ENCODE data around the gene DNAJC11. TPM values are rescaled to one million over a fixed set of nuclear protein-coding genes. Genes with fewer than 3 reads are reported as not detected.

DNAJC11 gene
- total RNA-seq, 3 donors from 2014 or later (not counting 1 experiment from before 2014, with no cell fraction given): 28.7 to 40.1 (median 36.2) TPM

GRCh38 chr1:6591222-6591621, 110.4 kb downstream of the DNAJC11 start:
- Mint-ChIP-seq H3K4me3 (no peak overlapping the region), H3K27me3 (ENCODE audit: low read depth in 2 of 2) (no peaks in the 10 kb centered on the region), H3K9me3 (no peaks in the 10 kb centered on the region), H3K4me1 (peaks cover 25 to 44% of the 10 kb centered on the region in 2 donors), H3K27ac (peak overlapping the region in 1 of 2 donors; percentile 38), H3K36me3 (no peaks in the 10 kb centered on the region)
- Histone ChIP-seq H3K27me3 (ENCODE audit: control insufficient read depth, insufficient read depth, low read length) (no peaks in the 10 kb centered on the region), H3K4me3 (ENCODE audit: low read length) (no peak overlapping the region), H3K9me3 (ENCODE audit: control insufficient read depth, insufficient read depth, low read length) (no peaks in the 10 kb centered on the region), H3K36me3 (ENCODE audit: control insufficient read depth, insufficient read depth, low read length) (peaks cover 58% of the 10 kb centered on the region), H3K27ac (ENCODE audit: low read length) (peak overlapping the region; percentile 3), H3K4me1 (ENCODE audit: control insufficient read depth, insufficient read depth, low read length) (peaks cover 24% of the 10 kb centered on the region)
- DNase-seq: peak in 1 of 2 donors; percentile 22
- TF ChIP-seq CTCF (IDR thresholded peaks at IDR 0.05): no peak
- peak; percentile 30 to 68 (median 63) for ATAC-seq
- intact Hi-C loops (cut with micrococcal nuclease): no loop called here
- WGBS (ENCODE audit: insufficient coverage): 25% methylated on average over 13 of the region's 13 CpGs

- Histone ChIP-seq H3K9me3 (ENCODE audit: control insufficient read depth, insufficient read depth, low read length) (no peaks in the 10 kb centered on the region), H3K36me3 (ENCODE audit: control insufficient read depth, insufficient read depth, low read length) (peaks cover 50% of the 10 kb centered on the region), H3K27ac (ENCODE audit: low read length) (no peak overlapping the region), H3K27me3 (ENCODE audit: control insufficient read depth, insufficient read depth, low read length) (no peaks in the 10 kb centered on the region), H3K4me1 (ENCODE audit: control insufficient read depth, insufficient read depth, low read length) (peaks cover 24% of the 10 kb centered on the region), H3K4me3 (ENCODE audit: low read length) (no peak overlapping the region)
- no peak for TF ChIP-seq CTCF (IDR thresholded peaks at IDR 0.05)
- no peaks in the 10 kb centered on the region for H3K36me3 Mint-ChIP-seq
- H3K4me3 Mint-ChIP-seq: no peak overlapping the region
- intact Hi-C loops (cut with micrococcal nuclease): no loop called here
- peak overlapping the region in 1 of 2 donors; percentile 38 for H3K27ac Mint-ChIP-seq
- no peaks in the 10 kb centered on the region for H3K27me3 Mint-ChIP-seq (ENCODE audit: low read depth in 2 of 2)
- WGBS (ENCODE audit: insufficient coverage): 96% methylated on average over 7 of the region's 7 CpGs
- H3K9me3 Mint-ChIP-seq: no peaks in the 10 kb centered on the region
- peaks cover 22 to 38% of the 10 kb centered on the region in 2 donors for H3K4me1 Mint-ChIP-seq
- DNase-seq: no peak
- no peak for ATAC-seq
These were observed 111.6 kb downstream of the DNAJC11 start for GRCh38 chr1:6590046-6590445.

- Histone ChIP-seq H3K27me3 (ENCODE audit: control insufficient read depth, insufficient read depth, low read length) (no peaks in the 10 kb centered on the region), H3K9me3 (ENCODE audit: control insufficient read depth, insufficient read depth, low read length) (no peaks in the 10 kb centered on the region), H3K4me1 (ENCODE audit: control insufficient read depth, insufficient read depth, low read length) (peaks cover 28% of the 10 kb centered on the region), H3K36me3 (ENCODE audit: control insufficient read depth, insufficient read depth, low read length) (peaks cover 44% of the 10 kb centered on the region), H3K4me3 (ENCODE audit: low read length) (no peak overlapping the region), H3K27ac (ENCODE audit: low read length) (no peak overlapping the region)
- H3K4me1 Mint-ChIP-seq: peaks cover 30 to 43% of the 10 kb centered on the region in 2 donors
- no peaks in the 10 kb centered on the region for H3K27me3 Mint-ChIP-seq (ENCODE audit: low read depth in 2 of 2)
- TF ChIP-seq CTCF (IDR thresholded peaks at IDR 0.05): no peak
- no peak overlapping the region for H3K27ac Mint-ChIP-seq
- WGBS (ENCODE audit: insufficient coverage): 85% methylated on average over 24 of the region's 24 CpGs
- H3K36me3 Mint-ChIP-seq: no peaks in the 10 kb centered on the region
- no peaks in the 10 kb centered on the region for H3K9me3 Mint-ChIP-seq
- DNase-seq (no peak), ATAC-seq (no peak)
- intact Hi-C loops (cut with micrococcal nuclease): no loop called here
- H3K4me3 Mint-ChIP-seq: no peak overlapping the region
These were observed 112.6 kb downstream of the DNAJC11 start for GRCh38 chr1:6588893-6589520.

Data from natural killer cell (primary cell).